Neutrophil (primary cell): Measurements from ENCODE around the gene PLD5.
"Not testable (repeated sequence)": the region's sequence is repeated elsewhere in the genome, so short reads cannot be mapped to it uniquely, and the experiment has no call there.

Experiments used
- H3K27ac ChIP-seq: fragments of 200-600 bp; sonication (generic); 2 replicates; pipeline ENCODE4 v1.5.1; 2016; ENCODE audit warnings: mild to moderate bottlenecking, moderate library complexity
- H3K27me3 ChIP-seq: fragments of 200-600 bp; sonication (generic); 2 replicates; pipeline ENCODE4 v1.6.0; 2016; ENCODE audit warnings: mild to moderate bottlenecking
- H3K36me3 ChIP-seq: fragments of 200-600 bp; sonication (generic); 2 replicates; pipeline ENCODE4 v1.5.1; 2017
- H3K4me1 ChIP-seq, 2 experiments: fragments of 200-600 bp in 1 of 2; sonication (generic) in 1 of 2; 1 replicate in 1 of 2; 2 replicates in 1 of 2; pipeline versions ENCODE4 v1.5.1 to v1.6.1; 2013 to 2016; ENCODE audit warnings: low read depth in 1 of 2, low read length in 1 of 2, mild to moderate bottlenecking in 1 of 2, moderate library complexity in 1 of 2; ENCODE audit not compliant: control insufficient read depth in 1 of 2, insufficient read depth in 1 of 2
- H3K4me3 ChIP-seq, 2 experiments: fragments of 200-600 bp in 1 of 2; sonication (generic) in 1 of 2; 1 replicate in 1 of 2; 2 replicates in 1 of 2; pipeline ENCODE4 v1.5.1; 2013 to 2016; ENCODE audit warnings: low read depth in 1 of 2, low read length in 1 of 2, mild to moderate bottlenecking in 1 of 2, moderate library complexity in 1 of 2
- H3K9me3 ChIP-seq: fragments of 200-600 bp; sonication (generic); 2 replicates; pipeline ENCODE4 v1.5.1; 2016
- CTCF ChIP-seq: fragments of 200-600 bp; sonication (generic); IDR thresholded peaks from 2 replicates; pipeline ENCODE4 v1.5.1; 2016; ENCODE audit warnings: antibody characterized with exemption

Gene PLD5

GRCh38 chr1:242132121-242132817 lies 392.2 kb downstream of the PLD5 start:
- Histone ChIP-seq H3K27ac (no peak overlapping the region), H3K27me3 (no peaks in the 10 kb centered on the region), H3K4me1 (no peaks in the 10 kb centered on the region), H3K4me3 (no peak overlapping the region), H3K9me3 (no peaks in the 10 kb centered on the region), H3K36me3 (no peaks in the 10 kb centered on the region)
- TF ChIP-seq CTCF: no peak

GRCh38 chr1:242128951-242129502 lies 395.5 kb downstream of the PLD5 start:
- no peaks in the 10 kb centered on the region for H3K27me3 ChIP-seq
- no peak overlapping the region for H3K27ac ChIP-seq
- H3K9me3 ChIP-seq: no peaks in the 10 kb centered on the region
- no peaks in the 10 kb centered on the region for H3K36me3 ChIP-seq
- H3K4me1 ChIP-seq: no peaks in the 10 kb centered on the region
- TF ChIP-seq CTCF: no peak
- no peak overlapping the region for H3K4me3 ChIP-seq

GRCh38 chr1:242120432-242120831 lies 404.1 kb downstream of the PLD5 start:
- H3K9me3 ChIP-seq: no peaks in the 10 kb centered on the region
- TF ChIP-seq CTCF: no peak
- H3K4me3 ChIP-seq: no peak overlapping the region
- no peak overlapping the region for H3K27ac ChIP-seq
- no peaks in the 10 kb centered on the region for H3K4me1 ChIP-seq
- no peaks in the 10 kb centered on the region for H3K27me3 ChIP-seq
- no peaks in the 10 kb centered on the region for H3K36me3 ChIP-seq

GRCh38 chr1:242100921-242101320 lies 423.6 kb downstream of the PLD5 start:
- no peaks in the 10 kb centered on the region for H3K9me3 ChIP-seq
- no peaks in the 10 kb centered on the region for H3K36me3 ChIP-seq
- no peak overlapping the region for H3K27ac ChIP-seq
- no peaks in the 10 kb centered on the region for H3K27me3 ChIP-seq
- H3K4me1 ChIP-seq: no peaks in the 10 kb centered on the region
- no peak for TF ChIP-seq CTCF
- H3K4me3 ChIP-seq: no peak overlapping the region

GRCh38 chr1:242097283-242097682 lies 427.2 kb downstream of the PLD5 start:
- not testable (repeated sequence) for H3K4me1 ChIP-seq, H3K27me3 ChIP-seq, H3K9me3 ChIP-seq, H3K27ac ChIP-seq, H3K4me3 ChIP-seq, H3K36me3 ChIP-seq

GRCh38 chr1:242093116-242093515 lies 431.4 kb downstream of the PLD5 start:
- Histone ChIP-seq H3K4me3 (no peak overlapping the region), H3K4me1 (no peaks in the 10 kb centered on the region), H3K27ac (no peak overlapping the region), H3K9me3 (no peaks in the 10 kb centered on the region), H3K27me3 (no peaks in the 10 kb centered on the region), H3K36me3 (no peaks in the 10 kb centered on the region)
- no peak for TF ChIP-seq CTCF
